NCI-H128 (cell line): ENCODE data around the gene NDUFA7.
"Not testable (repeated sequence)": the region's sequence is repeated elsewhere in the genome, so short reads cannot be mapped to it uniquely, and the experiment has no call there.

ENCODE experiments used
- DNase-seq: peaks from one replicate; lab custom pipeline; 2025; ENCODE audit not compliant: unreplicated experiment; lab: John Stamatoyannopoulos, UW

NDUFA7 gene

DNA sequence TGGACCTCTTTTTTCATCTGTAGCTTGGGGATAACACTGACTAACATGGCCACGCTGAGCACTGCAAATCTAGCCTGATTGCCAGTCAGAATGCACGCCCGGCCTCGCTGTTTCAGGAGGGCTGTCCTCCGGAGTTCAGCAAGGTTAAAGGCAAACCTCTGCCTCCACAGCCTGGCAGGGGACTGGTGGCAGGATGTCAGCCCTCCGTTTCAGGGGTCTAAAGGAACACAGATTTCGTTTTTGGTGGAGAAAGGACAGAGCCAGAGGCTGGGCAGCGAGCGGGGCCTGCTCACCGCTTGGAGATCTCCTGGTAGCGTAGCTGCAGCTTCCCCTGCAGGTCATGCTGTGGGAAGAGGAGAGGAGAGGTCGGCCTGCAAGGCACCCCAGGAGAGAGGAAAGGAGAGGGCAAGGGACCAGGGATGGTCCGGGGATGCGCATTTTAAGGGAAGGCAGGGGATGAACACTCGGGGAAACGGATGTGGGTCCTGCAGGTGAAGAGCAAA is 560 bp downstream of the NDUFA7 start:
- no peak for DNase-seq

DNA sequence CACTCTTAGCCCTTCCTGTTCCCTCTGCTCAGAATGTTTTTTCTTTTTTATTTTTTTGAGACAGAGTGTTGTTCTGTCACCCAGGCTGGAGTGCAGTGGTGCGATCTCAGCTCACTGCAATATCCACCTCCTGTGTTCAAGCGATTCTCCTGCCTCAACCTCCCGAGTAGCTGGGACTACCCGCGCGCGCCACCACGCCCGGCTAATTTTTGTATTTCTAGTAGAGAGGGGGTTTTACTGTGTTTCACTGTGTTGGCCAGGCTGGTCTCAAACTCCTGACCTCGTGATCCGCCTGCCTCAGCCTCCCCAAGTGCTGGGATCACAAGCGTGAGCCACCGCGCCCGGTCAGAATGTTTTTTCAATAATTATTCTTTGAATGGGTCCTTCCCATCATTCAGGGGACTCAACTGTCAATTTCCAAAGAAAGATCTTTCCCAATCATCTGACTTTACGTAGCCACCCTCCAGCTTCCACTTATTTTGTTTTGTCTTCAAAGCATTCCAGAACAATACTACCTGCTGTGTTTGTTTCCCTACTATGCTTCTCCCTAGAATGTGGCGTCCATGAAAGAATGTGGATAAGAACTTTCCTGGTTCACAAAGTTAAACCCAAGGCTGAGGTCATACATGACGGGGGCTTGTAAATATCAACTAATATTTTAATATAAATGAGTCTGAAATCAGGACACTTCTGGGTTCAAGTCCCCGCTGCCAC is 1.2 kb downstream of the NDUFA7 start:
- no peak for DNase-seq

DNA sequence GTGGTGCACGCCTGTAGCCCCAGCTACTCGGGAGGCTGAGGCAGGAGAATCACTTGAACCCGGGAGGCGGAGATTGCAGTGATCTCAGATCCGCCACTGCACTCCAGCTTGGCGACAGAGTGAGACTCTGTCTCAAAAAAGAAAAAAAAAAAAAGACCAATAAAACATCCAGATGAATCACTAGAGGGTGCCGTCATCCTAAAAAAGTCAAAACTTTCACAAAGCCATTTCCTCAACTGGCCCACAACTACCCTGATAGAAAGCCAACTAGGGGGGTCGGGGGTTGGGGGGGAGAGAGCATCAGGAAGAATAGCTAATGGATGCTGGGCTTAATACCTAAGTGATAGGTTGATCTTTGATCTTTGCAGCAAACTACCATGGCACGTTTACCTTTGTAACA is 2.3 kb downstream of the NDUFA7 start:
- not testable (repeated sequence) for DNase-seq

DNA sequence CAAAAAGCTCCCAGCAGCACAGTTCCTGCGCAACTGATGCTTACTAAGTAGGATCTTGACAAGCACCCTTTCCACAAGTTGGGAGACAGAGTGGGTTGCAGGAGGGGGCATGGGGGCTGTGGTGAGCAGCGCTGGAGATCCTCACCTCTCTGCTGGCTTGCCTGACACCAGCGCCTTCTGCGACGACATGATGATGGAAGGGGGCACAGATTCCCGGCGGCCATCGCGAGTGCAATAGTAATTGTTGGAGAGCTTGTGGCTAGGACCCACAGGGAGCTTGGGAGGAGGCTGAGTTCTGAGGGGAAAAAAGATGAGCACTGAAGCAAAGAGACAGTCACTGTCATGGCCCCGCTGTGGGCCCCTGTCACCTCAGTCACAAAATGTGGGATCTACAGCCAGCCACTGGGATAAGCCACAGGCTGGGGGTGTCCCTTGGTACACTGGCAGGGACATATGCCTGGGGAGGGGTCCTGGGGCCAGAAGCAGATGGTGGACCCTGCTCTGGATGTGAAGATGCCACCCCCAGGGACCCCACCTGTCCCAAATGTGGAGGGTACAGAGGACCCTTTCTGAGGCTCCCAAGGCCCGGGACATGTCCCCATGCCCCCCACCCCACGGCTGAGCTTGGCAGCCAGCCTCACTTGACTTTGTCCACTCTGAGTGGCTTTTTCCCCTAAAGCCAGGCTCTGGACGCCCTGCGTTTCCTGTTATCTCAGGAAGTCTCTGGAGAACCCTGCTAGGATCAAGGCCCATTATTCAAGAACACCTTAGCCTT is 4.6 kb downstream of the NDUFA7 start:
- no peak for DNase-seq

DNA sequence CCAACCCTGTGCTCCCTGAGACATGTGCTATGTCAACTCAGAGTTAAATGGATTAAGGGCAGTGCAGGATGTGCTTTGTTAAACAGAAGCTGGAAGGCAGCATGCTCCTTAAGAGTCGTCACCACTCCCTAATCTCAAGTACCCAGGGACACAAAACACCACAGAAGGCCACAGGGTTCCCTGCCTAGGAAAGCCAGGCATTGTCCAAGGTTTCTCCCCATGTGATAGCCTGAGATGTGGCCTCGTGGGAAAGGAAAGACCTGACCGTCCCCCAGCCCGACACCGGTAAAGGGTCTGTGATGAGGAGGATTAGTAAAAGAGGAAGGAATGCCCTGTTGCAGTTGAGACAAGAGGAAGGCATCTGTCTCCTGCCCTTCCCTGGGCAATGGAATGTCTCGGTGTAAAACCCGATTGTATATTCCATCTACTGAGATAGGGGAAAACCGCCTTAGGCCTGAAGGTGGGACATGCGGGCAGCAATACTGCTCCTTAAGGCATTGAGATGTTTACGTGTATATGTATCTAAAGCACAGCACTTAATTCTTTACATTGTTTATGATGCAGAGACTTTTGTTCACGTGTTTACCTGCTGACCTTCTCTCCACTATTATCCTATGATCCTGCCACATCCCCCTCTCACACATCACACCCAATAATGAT is 6.1 kb downstream of the NDUFA7 start:
- DNase-seq = not testable (repeated sequence)

DNA sequence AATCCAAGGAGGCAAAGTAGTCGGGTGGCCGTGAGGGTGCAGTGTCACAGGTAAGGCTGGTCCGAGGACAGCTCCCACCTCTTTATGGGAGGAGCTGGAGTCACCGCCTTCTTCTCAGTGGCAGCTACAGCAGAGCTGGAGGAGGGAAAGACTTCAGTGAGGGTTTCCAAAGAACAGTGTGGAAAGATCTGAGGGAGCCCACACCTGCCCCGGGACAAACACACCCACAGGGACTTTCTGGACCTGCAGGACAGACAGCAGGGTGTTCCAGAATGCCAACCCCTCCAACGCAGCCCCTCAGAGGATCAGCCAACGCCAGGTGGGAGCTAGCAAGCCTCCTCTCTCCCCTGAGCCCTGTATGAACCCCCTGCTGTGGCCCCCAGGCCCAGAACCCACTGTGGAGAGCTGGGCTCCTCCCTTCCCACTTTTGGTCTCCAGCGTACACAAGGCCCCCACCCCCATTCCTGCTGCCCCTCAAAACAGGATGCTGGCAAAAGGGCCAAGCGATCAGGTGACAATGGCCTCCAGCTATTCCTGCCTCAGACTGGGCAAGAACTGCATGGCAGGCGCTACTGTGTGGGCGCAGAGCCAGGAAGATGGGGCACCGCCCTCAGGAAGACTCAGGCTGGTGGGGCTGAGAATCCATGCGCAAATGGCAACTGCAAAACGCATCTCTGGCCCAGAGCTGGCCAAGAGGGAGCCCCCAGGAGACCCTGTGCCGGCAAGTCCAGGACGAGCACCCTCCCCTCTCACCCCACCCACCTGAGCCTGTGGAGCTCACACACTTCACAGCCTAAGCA is 9.5 kb downstream of the NDUFA7 start:
- DNase-seq = no peak

DNA sequence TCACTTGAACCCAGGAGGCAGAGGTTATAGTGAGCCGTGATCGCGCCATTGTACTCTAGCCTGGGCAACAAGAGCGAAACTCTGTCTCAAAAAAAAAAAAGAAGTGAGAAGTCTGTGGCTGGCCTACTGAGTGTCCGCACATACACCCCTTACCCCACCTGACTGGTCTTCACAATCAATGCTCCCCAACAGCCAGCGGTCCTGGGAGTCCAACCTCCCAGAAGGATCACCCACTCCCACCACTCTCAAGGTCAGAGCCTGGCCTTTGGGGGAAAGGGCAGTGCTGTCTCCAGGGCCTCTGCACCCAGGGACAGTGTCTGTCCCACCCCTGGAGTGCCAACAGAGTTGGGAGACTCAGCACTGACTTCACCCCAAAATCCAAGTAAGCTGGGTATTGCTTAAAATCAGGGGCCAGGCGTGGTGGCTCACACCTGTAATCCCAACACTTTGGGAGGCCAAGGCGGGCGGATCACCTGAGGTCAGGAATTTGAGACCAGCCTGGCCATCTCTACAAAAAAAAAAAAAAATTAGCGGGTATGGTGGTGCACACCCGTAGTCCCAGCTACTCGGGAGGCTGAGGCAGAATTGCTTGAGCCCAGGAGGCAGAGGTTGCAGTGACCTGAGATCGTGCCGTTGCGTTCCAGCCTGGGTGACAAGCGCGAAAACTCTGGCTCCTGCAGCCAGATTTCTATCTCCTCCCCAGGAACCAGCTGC is 10.7 kb downstream of the NDUFA7 start:
- DNase-seq = no peak

DNA sequence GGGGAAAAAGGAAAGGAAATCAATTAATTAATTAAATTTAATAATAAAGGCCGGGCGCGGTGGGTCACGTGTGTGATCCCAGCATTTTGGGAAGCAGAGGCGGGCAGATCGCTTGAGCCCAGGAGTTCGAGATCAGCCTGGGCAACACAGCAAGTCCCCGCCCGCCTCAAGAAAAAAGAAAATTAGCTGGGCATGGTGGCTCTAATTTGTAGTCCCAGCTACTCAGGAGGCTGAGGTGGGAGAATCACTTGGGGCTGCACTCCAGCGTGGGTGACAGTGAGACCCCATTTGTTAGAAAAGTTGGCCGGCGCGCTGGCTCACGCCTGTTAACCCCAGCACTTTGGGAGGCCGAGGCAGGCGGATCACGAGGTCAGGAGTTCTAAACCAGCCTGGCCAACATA is 12.3 kb downstream of the NDUFA7 start:
- no peak for DNase-seq

DNA sequence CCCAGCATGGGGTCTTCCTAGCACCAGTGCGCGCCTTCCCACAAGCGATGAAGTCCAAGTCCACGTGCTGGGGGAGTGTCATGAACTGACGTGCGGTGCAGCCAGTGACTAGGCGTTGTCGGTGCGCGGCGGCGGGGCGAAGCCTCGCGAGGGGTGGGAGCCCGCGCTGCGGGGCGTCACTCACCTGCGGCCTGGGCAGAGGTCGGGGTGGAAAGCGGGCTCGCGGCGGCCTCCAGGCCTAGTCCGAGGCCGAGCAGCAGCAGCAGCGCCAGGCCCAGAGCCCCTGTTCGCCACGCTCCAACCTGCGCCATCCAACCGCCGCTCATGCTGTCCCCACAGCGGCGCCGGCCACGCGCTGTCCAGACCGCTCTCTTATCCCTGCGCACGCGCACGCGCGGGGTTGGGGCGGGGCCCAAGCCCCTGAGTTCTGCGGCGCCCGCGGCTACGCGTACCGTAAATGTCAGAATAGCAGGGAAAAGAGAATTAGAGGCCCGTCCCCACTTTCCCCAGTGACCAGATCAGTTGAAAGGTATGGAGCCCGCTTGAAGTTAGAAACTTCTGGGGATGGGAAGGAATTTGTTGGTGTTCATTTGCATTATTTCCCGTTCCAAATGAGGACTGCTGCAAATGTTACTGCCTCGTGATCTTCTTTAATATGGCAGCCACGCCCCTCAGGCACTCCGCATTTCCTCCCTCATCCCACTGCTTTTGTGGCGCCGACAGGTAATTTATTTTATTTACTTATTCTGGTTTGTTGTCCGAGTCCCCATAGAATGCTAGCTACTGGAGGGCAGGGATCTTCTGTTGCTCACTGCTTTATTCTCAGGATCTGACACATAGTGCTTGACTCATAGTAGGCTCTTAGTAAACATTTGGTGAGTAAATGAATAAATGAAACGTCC is 13.0 kb downstream of the NDUFA7 start, which contains the start of gene CD320:
Gene CD320 (minus strand): TSS at position 394 of the 902 bp plus-strand sequence. CDS start 68 bp downstream, at position 326.
- peak; percentile 70 for DNase-seq

DNA sequence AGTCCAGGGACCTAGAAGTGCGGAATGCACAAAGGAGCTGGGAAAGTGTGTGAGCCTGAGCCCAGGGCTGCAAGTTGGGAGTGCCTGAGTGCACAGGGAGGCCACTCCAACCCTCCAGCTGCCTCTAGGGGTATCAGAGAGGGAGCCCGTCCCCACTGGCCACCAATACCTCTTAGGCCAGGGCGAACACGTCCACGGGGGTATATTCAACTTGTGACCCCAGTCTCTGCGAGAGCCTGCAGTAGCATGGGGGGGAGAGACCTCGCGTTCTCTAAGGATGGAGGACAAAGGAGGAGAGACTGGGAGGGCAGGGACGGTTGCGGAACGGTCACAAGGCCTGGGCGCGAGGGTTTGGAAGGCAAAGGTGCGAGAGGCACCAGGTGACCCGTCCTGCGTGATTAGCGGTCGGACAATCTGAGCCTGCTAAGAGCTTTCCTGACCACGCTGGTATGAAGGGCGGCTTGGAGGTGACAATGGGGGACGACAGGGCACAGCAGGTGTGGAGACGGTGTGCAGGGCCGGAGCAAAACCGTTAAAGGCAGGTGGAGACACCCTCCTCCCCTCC is 13.7 kb downstream of the NDUFA7 start:
- no peak for DNase-seq

DNA sequence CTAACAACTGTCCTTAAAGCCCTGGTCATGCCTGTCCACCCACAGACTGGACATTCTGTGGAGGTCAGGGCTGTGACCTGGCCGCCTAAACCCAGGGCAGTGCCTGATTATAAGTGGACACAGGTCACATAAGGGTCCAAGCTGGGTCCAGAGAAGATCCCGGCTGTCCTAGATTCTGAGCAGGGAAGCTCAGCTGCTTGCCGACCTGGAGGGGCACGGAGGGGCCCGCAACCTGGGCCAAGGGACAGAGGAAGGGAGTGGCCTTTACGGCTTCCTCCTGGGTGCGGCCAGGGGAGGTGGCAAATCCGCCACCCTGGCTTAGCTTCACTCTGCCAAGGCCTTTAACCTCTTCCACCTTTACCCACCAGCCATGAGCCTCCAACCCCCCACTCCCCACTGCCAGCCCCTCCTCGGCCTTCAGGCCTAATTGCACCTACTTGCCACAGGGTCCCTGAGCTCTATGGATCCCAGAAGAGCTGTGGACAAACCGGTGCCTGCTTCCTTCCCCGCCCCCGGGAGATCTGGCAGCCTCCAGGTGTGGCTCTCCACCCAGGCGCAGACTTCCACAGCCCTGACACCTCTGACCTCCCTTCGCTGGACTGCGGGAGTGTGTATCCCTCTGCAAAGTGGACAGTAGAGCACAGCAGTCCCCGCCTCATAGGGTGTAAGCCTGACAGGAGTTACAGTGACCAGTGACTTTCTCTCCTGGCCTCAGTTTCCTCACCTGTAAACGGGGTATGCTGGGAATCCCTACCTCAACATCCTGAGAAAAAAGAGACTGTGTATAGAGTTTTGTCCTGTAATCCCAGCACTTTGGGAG is 14.7 kb downstream of the NDUFA7 start:
- no peak for DNase-seq

DNA sequence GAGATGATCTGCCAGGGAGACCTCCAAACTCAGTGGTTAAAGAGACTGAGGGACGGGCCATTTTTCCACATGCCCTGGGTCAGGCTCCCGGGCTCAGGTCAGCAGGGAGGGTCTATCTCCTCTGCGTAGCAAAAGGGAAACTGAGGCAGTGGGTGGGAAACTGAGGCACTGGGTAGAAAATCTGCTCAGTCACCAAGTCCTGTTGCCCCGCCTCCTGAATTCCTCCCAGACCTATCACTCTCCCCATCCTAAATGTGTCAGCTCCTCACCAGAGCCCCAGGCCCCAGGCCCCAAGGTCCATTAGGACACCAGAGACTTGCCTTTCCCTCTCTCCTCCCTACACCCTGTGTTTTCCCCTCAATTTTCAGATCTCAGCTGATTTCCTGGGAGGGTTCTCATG is 15.4 kb downstream of the NDUFA7 start:
- DNase-seq = no peak

DNA sequence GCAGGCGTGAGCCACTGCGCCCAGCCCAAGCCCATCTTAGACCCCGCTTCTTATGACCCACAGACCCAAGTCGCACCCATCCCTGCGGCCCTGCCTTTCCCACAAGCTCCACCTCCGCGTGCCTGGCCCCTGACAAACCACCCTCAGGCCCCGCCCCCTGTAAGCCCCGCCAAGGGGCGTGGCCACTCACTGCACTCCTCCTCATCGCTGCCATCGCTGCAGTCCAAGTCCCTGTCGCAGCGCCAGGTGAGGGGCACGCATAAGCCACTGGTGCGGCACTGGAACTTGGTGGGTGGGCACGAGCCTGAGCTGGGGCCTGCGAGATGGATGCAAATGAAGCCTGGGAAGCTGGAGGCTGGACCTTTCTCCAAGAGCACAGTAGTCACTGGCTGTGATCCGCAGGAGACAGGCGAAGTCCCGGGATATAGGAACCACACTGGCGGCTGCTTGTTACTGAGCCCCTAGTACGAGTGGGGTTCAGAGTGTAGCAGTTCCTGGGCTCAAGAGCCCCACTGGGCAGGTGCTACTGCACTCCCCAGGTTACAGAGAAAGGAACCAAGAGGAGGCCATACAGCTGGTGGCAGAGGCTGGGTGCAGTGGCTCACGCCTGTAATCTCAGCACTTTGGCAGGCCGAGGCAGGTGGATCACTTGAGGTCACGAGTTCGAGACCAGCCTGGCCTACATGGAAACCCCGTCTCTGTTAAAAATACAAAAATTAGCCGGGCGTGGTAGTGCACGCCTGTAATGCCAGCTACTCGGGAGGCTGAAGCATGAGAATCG is 16.1 kb downstream of the NDUFA7 start:
- DNase-seq = no peak

DNA sequence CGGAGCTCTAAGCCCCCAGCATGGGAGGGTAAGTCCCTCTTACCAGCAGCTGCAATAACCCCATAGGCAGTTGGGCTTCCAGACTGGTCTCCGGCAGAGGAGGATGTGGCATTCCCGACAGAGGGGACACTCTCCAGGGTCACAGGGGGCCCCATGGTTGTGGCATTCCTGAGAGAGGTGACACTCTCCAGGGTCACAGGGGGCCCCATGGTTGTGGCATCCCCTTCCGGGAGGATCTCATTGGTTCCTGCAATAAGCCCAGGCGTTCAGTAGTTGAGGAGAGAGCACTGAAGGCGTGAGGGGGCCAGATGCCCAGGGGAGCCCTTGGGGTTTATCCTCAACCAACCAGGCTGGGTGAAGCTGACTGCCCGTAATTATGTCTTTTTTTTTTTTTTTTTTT is 18.4 kb downstream of the NDUFA7 start:
- DNase-seq = no peak

DNA sequence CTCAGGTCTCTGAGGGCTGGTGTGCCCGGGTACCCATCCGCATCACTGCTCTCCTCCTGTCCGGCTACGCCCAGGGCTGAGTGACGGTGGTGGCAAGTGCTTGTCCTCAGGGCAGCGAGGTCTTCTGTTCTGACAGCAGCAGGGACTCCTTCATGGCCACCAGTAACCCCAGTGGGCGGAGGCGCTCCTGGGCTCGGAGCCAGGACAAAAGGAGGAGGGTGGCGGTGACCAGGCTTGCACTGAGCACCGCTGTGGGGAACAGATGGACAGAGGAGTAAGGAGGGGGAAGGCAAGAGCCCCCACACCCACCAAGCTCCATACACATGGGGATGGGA is 18.9 kb downstream of the NDUFA7 start:
- DNase-seq = no peak

DNA sequence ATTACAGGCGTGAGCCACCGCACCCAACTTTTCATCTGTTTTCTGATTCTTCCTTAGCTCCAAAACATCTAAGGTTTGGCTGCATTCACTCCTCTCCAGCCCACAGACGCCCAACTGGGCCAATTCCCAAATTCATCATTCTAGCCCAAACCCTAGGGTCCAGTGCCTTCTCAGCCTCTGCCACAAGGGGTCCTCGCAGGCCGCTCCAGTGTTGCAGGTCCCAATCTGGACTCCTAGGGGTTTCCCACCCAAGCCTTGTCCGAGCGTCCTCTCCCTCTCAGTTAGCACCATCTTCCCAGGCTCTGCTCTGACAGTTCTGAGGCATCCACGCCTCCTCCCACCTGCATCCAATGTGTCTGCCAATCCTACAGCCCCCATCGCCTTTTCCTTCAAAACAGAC is 29.8 kb downstream of the NDUFA7 start:
- not testable (repeated sequence) for DNase-seq

DNA sequence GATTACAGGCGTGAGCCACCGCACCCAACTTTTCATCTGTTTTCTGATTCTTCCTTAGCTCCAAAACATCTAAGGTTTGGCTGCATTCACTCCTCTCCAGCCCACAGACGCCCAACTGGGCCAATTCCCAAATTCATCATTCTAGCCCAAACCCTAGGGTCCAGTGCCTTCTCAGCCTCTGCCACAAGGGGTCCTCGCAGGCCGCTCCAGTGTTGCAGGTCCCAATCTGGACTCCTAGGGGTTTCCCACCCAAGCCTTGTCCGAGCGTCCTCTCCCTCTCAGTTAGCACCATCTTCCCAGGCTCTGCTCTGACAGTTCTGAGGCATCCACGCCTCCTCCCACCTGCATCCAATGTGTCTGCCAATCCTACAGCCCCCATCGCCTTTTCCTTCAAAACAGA is 44.7 kb downstream of the NDUFA7 start:
- not testable (repeated sequence) for DNase-seq
